ENCODE measurements around the gene FXR1. TPM values are rescaled to one million over a fixed set of nuclear protein-coding genes. Genes with fewer than 3 reads are reported as not detected.

FXR1 gene
- total and polyA plus RNA-seq, 2 of the 13 experiments (the other 11 are each of a cell fraction or from before 2014, with no cell fraction given) = 104 to 132 TPM

- TF ChIP-seq ZBTB2 (CRISPR knock-in tag; IDR thresholded peaks at IDR 0.05; ENCODE audit: low read depth) = peak; percentile 82; the same call in 1 of the 2 replicates
- peak; percentile 84 for TF ChIP-seq ELF3 (CRISPR knock-in tag; IDR thresholded peaks at IDR 0.05)
- 0 out of 2 replicates have a peak, but pooled peaks have one; percentile 57 for TF ChIP-seq TBX3 (IDR thresholded peaks at IDR 0.05; ENCODE audit: borderline replicate concordance)
- peak; percentile 66; the same call in 1 of the 2 replicates for TF ChIP-seq MXD1 (CRISPR knock-in tag; IDR thresholded peaks at IDR 0.05)
- no peak for TF ChIP-seq ZNF557 (CRISPR knock-in tag; IDR thresholded peaks at IDR 0.05)
- TF ChIP-seq ZNF619 (CRISPR knock-in tag; IDR thresholded peaks at IDR 0.05) = peak; percentile 60; the same call in 1 of the 2 replicates
- TF ChIP-seq NFE2 (CRISPR knock-in tag; IDR thresholded peaks at IDR 0.05) = no peak
- no peak for TF ChIP-seq CHD4 (IDR thresholded peaks at IDR 0.05; ENCODE audit: borderline replicate concordance, low read length)
- TF ChIP-seq MZF1 (CRISPR knock-in tag; IDR thresholded peaks at IDR 0.05; ENCODE audit: borderline replicate concordance) = no peak
- peak; percentile 73 for TF ChIP-seq FOXP4 (CRISPR knock-in tag; IDR thresholded peaks at IDR 0.05)
- TF ChIP-seq ZNF441 (CRISPR knock-in tag; IDR thresholded peaks at IDR 0.05; ENCODE audit: borderline replicate concordance) = peak; percentile 70; the same call in 1 of the 2 replicates
- no peak for TF ChIP-seq AKNA (CRISPR knock-in tag; IDR thresholded peaks at IDR 0.05; ENCODE audit: borderline replicate concordance)
- no peak for TF ChIP-seq ZFP36 (IDR thresholded peaks at IDR 0.05; ENCODE audit: borderline replicate concordance, low read depth, low read length, partially characterized antibody)
- no peak; the same call in 1 of the 2 replicates for TF ChIP-seq KLF12 (CRISPR knock-in tag; IDR thresholded peaks at IDR 0.05; ENCODE audit: borderline replicate concordance)
- peak; percentile 69; the same call in 1 of the 2 replicates for TF ChIP-seq ISL2 (CRISPR knock-in tag; IDR thresholded peaks at IDR 0.05)
- TF ChIP-seq NFIB (CRISPR knock-in tag; IDR thresholded peaks at IDR 0.05; ENCODE audit: borderline replicate concordance) = no peak
- TF ChIP-seq THAP8 (CRISPR knock-in tag; IDR thresholded peaks at IDR 0.05; ENCODE audit: borderline replicate concordance) = no peak
- TF ChIP-seq ZNF296 (CRISPR knock-in tag; conservative IDR thresholded peaks at IDR 0.05) = no peak
Observed at GRCh38 chr3:180989291-180990163, 77.1 kb downstream of the FXR1 start, which contains the start of gene DNAJC19 (continued).
